Upper lobe of left lung (tissue), 6 donors: Measurements from ENCODE around the gene PHTF2. TPM values are rescaled to one million over a fixed set of nuclear protein-coding genes. Genes with fewer than 3 reads are reported as not detected.

Experiments
- ATAC-seq, 2 donors: fragments of 200-7000 bp; cut with Tn5 transposase; one replicate each; pipeline ENCODE4 v1.9.1; 2022; ENCODE audit warnings: mild to moderate bottlenecking in 2 of 2, moderate library complexity in 2 of 2; ENCODE audit not compliant: low FRiP score in 2 of 2
- DNase-seq, 2 donors: peaks; one replicate each; pipeline ENCODE4 v3.0.0-alpha.2; 2019 to 2020
- H3K27ac ChIP-seq, 4 donors: fragments of 200-600 bp; sonication (generic); one replicate each; pipeline ENCODE4 v1.5.1; 2016 to 2019
- H3K27me3 ChIP-seq, 4 donors: fragments of 200-600 bp; sonication (generic); one replicate each; pipeline ENCODE4 v1.5.1; 2017 to 2019
- H3K36me3 ChIP-seq, 4 donors: fragments of 200-600 bp; sonication (generic); one replicate each; pipeline ENCODE4 v1.5.1; 2016 to 2019
- H3K4me1 ChIP-seq, 4 donors: fragments of 200-600 bp; sonication (generic); one replicate each; pipeline ENCODE4 v1.5.1; 2018 to 2019
- H3K4me3 ChIP-seq, 4 donors: fragments of 200-600 bp; sonication (generic); one replicate each; pipeline ENCODE4 v1.5.1; 2017 to 2019; ENCODE audit warnings: mild to moderate bottlenecking in 2 of 4, moderate library complexity in 1 of 4
- H3K9me3 ChIP-seq, 4 donors: fragments of 200-600 bp; sonication (generic); one replicate each; pipeline ENCODE4 v1.5.1; 2018 to 2019
- EP300 ChIP-seq, 4 donors: sonication (generic); formaldehyde crosslinking; IDR thresholded peaks; one replicate each; pipeline ENCODE4 v1.5.1; 2017; ENCODE audit warnings: antibody characterized with exemption in 4 of 4, control low read depth in 2 of 4
- POLR2A ChIP-seq, 4 donors: fragments of 450-650 bp; IDR thresholded peaks; one replicate each; pipeline ENCODE4 v1.5.1; 2016 to 2017; ENCODE audit warnings: antibody characterized with exemption in 4 of 4, mild to moderate bottlenecking in 2 of 4
- POLR2AphosphoS5 ChIP-seq, 2 donors: sonication (generic); formaldehyde crosslinking; IDR thresholded peaks; one replicate each; pipeline ENCODE4 v1.5.1; 2017; ENCODE audit warnings: antibody characterized with exemption in 2 of 2
- WGBS, 2 donors: methylation state at CpG; one replicate each; pipeline ENCODE4 v1.1.5; 2017 to 2018; 5-methylcytosine and 5-hydroxymethylcytosine counted together
- total RNA-seq, 6 donors: library from RNA; depleted of rRNA in 4 of 6; stranded (reverse); fragments of >200 nt in 4 of 6; gene quantifications; one replicate each; pipeline versions ENCODE4 v1.1.0 to v1.2.1, GENCODE V29; 2016 to 2021
- TF ChIP-seq, protein P1 (sequence below), 6 experiments: fragments of 450-650 bp in 4 of 6; fragments of 200-600 bp in 2 of 6; sonication (generic) in 2 of 6; IDR thresholded peaks; one replicate each; pipeline ENCODE4 v1.5.1; 2016 to 2019; ENCODE audit warnings: antibody characterized with exemption in 6 of 6
- donor health status: DM: no; HTN: no; CAD: no; lungs with moderate emphysema.
- donor health status: DM: no; HTN: yes; CAD: no; lungs with severe emphysema.

The PHTF2 gene
- total RNA-seq, 6 donors from 2014 or later, result 7.0 to 25.2 (median 14.7) TPM

DNA sequence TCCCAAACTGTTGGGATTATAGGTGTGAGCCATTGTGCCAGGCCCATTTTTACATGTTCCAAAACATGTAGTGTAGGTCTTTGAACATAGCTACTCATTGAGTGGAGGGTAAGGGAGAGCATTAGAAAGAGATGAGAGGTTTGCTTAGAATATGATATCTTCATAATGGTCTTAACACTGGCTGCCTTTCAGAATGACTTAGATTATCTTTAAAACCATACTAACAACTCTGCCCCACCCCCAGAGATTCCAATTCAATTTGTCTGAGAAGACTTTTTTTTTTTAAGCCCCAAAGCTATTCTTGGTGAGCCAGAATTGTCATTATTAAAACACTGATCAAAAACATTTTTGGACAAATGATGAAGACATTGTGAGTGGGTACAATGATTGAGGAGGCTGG, 168.9 kb downstream of the PHTF2 start:
- Histone ChIP-seq H3K27me3 (no peaks in the 10 kb centered on the region), H3K27ac (no peak overlapping the region), H3K4me1 (no peaks in the 10 kb centered on the region), H3K4me3 (no peak overlapping the region), H3K36me3 (no peaks in the 10 kb centered on the region), H3K9me3 (no peaks in the 10 kb centered on the region)
- no peak for DNase-seq
- TF ChIP-seq EP300 (IDR thresholded peaks at IDR 0.05) (no peak), POLR2A (IDR thresholded peaks at IDR 0.05) (no peak), POLR2AphosphoS5 (IDR thresholded peaks at IDR 0.05) (no peak)
- TF ChIP-seq, protein P1, sequence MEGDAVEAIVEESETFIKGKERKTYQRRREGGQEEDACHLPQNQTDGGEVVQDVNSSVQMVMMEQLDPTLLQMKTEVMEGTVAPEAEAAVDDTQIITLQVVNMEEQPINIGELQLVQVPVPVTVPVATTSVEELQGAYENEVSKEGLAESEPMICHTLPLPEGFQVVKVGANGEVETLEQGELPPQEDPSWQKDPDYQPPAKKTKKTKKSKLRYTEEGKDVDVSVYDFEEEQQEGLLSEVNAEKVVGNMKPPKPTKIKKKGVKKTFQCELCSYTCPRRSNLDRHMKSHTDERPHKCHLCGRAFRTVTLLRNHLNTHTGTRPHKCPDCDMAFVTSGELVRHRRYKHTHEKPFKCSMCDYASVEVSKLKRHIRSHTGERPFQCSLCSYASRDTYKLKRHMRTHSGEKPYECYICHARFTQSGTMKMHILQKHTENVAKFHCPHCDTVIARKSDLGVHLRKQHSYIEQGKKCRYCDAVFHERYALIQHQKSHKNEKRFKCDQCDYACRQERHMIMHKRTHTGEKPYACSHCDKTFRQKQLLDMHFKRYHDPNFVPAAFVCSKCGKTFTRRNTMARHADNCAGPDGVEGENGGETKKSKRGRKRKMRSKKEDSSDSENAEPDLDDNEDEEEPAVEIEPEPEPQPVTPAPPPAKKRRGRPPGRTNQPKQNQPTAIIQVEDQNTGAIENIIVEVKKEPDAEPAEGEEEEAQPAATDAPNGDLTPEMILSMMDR (IDR thresholded peaks at IDR 0.05), result no peak
- ATAC-seq, result no peak

DNA sequence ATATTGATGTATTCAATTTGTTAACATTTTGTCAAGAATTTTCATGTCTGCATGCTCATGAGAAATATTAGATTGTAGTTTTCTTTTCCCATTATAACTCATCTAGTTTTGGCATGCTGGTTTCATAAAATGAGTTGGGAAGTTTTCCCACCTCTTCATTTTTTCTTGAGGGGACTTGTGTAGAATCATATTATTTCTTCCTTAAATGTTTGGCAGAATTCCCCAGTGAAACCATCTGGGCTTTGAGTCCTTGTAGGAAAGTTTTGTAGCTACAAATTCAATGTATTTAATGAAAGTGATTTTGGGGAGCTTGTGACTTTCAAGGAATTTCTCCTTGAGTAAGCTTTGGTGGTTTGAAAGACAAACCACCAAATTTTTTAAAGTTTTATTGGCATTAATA, 173.2 kb downstream of the PHTF2 start:
- H3K27ac ChIP-seq, result no peak overlapping the region
- H3K4me3 ChIP-seq, result no peak overlapping the region
- no peaks in the 10 kb centered on the region for H3K27me3 ChIP-seq
- no peak for DNase-seq
- no peak for ATAC-seq
- no peak for TF ChIP-seq EP300 (IDR thresholded peaks at IDR 0.05)
- no peak for TF ChIP-seq POLR2AphosphoS5 (IDR thresholded peaks at IDR 0.05)
- no peak for TF ChIP-seq POLR2A (IDR thresholded peaks at IDR 0.05)
- TF ChIP-seq, protein P1 (IDR thresholded peaks at IDR 0.05), result no peak
- H3K36me3 ChIP-seq, result no peaks in the 10 kb centered on the region
- H3K9me3 ChIP-seq, result no peaks in the 10 kb centered on the region
- H3K4me1 ChIP-seq, result no peaks in the 10 kb centered on the region

DNA sequence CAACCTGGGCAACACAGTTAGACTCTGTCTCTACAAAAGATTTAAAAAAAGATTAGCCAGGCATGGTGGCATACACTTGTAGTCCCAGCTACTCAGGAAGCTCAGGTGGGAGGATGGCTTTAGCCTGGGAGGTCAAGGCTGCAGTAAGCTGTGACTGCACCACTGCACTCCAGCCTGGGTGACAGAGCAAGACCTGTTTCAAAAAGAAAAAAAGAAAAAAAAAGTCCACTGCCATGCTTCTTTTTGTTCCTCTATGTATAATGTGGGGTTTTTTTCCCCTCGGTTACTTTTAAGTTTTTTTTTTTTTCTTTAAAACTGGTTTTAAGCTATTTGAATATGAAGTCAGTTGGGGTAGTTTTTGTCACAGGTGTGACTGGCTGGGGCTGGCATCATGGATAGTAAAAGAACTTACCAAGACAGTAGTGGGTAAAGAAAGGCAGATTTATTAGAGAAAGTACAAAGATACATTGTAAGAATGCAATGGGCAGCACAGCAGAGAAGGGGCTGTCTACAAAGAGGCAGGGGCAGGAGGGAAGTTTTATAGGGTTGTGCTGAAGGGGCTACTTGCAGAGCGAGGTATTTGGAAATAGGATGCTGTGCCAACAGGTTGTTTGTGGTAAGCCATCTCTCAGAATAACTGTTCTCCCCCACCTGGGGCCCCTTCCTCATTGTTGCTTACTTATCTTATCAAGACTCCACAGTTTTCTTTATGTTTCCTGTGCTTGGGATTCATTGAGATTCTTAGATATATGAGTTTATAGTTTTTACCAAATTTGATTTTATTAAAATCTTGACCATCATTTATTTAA, 177.3 kb downstream of the PHTF2 start:
- Histone ChIP-seq H3K27ac (no peak overlapping the region), H3K9me3 (no peaks in the 10 kb centered on the region), H3K27me3 (no peaks in the 10 kb centered on the region), H3K4me1 (no peaks in the 10 kb centered on the region), H3K4me3 (no peak overlapping the region), H3K36me3 (no peaks in the 10 kb centered on the region)
- ATAC-seq (no peak), DNase-seq (no peak)
- no peak for TF ChIP-seq POLR2A (IDR thresholded peaks at IDR 0.05)
- no peak for TF ChIP-seq EP300 (IDR thresholded peaks at IDR 0.05)
- no peak for TF ChIP-seq POLR2AphosphoS5 (IDR thresholded peaks at IDR 0.05)
- TF ChIP-seq, protein P1 (IDR thresholded peaks at IDR 0.05), result no peak
- WGBS, 2 donors, result 63 to 67% methylated on average over 2 of the region's 2 CpGs

DNA sequence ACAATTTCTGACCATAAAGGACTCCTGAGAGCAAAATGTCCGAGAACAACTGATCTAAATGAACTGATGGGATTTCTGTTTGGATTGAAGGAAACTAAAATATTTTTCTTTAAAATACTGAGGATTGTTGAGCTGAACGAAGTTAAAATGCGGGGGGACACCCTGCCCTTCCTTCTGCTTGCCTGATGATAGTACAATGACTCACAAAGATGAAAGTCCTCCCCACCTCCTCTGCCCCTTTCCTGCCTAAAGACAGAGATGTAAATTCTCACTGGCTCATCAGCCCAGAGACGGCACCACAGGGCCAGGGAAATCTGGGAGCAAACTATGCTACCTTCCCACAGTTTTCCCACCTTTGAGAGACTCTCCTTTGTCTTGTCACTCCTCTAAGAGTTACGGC, 180.6 kb downstream of the PHTF2 start:
- no peak for TF ChIP-seq POLR2AphosphoS5 (IDR thresholded peaks at IDR 0.05)
- no peak for TF ChIP-seq EP300 (IDR thresholded peaks at IDR 0.05)
- TF ChIP-seq, protein P1 (IDR thresholded peaks at IDR 0.05), result no peak
- TF ChIP-seq POLR2A (IDR thresholded peaks at IDR 0.05), result no peak
- no peak overlapping the region for H3K27ac ChIP-seq
- H3K4me3 ChIP-seq, result no peak overlapping the region
- no peaks in the 10 kb centered on the region for H3K27me3 ChIP-seq
- no peaks in the 10 kb centered on the region for H3K4me1 ChIP-seq
- H3K36me3 ChIP-seq, result no peaks in the 10 kb centered on the region
- ATAC-seq (no peak), DNase-seq (no peak)
- H3K9me3 ChIP-seq, result no peaks in the 10 kb centered on the region
- WGBS, 2 donors, result 89% methylated on average over 5 of the region's 5 CpGs
